ENCODE measurements around the gene BBS4. TPM values are rescaled to one million over a fixed set of nuclear protein-coding genes. Genes with fewer than 3 reads are reported as not detected.
A peak's percentile ranks its signal among the peaks of the same experiment; 100 is the strongest.

BBS4 gene
- total and polyA plus RNA-seq, 4 donors = 13.0 to 65.3 (median 19.5) TPM

GRCh38 chr15:72751751-72752455, 65.9 kb downstream of the BBS4 start:
- TF ChIP-seq CTCF (IDR thresholded peaks at IDR 0.05; ENCODE audit: control extremely low read depth, extremely low read depth) = no peak
- no peak overlapping the region for H3K27ac ChIP-seq (ENCODE audit: low read depth in 1 of 2, low read length in 1 of 2)
- no peaks in the 10 kb centered on the region for H3K27me3 ChIP-seq (ENCODE audit: control insufficient read depth in 3 of 3, insufficient read depth in 3 of 3, low read length in 2 of 3)
- H3K36me3 ChIP-seq (ENCODE audit: control insufficient read depth in 4 of 4, insufficient read depth in 4 of 4, low read length in 4 of 4) = peaks cover 28 to 41% (median 33%) of the 10 kb centered on the region in 4 donors
- H3K9me3 ChIP-seq (ENCODE audit: control insufficient read depth in 4 of 4, insufficient read depth in 3 of 4, low read length in 3 of 4) = no peaks in the 10 kb centered on the region
- no peaks in the 10 kb centered on the region for H3K4me1 ChIP-seq (ENCODE audit: control insufficient read depth in 5 of 5, insufficient read depth in 5 of 5, low read length in 5 of 5)
- ATAC-seq (ENCODE audit: insufficient read depth, low FRiP score) (no peak), DNase-seq (peak in 1 of 3 donors; percentile 1)
- 35 to 65% methylated on average over 9 of the region's 9 CpGs for WGBS, 2 donors
- no peak overlapping the region for H3K4me3 ChIP-seq
- no peak overlapping the region for H3K9ac ChIP-seq (ENCODE audit: insufficient read depth in 1 of 2, low read length in 2 of 2)

GRCh38 chr15:72754096-72754495, 68.1 kb downstream of the BBS4 start:
- Histone ChIP-seq H3K27ac (ENCODE audit: low read depth in 1 of 2, low read length in 1 of 2) (no peak overlapping the region), H3K4me1 (ENCODE audit: control insufficient read depth in 5 of 5, insufficient read depth in 5 of 5, low read length in 5 of 5) (no peaks in the 10 kb centered on the region), H3K36me3 (ENCODE audit: control insufficient read depth in 4 of 4, insufficient read depth in 4 of 4, low read length in 4 of 4) (peaks cover 30 to 53% (median 40%) of the 10 kb centered on the region in 4 donors), H3K9ac (ENCODE audit: insufficient read depth in 1 of 2, low read length in 2 of 2) (no peak overlapping the region), H3K27me3 (ENCODE audit: control insufficient read depth in 3 of 3, insufficient read depth in 3 of 3, low read length in 2 of 3) (no peaks in the 10 kb centered on the region), H3K4me3 (no peak overlapping the region), H3K9me3 (ENCODE audit: control insufficient read depth in 4 of 4, insufficient read depth in 3 of 4, low read length in 3 of 4) (no peaks in the 10 kb centered on the region)
- no peak for TF ChIP-seq CTCF (IDR thresholded peaks at IDR 0.05; ENCODE audit: control extremely low read depth, extremely low read depth)
- no peak for ATAC-seq (ENCODE audit: insufficient read depth, low FRiP score)
- no peak for DNase-seq
- WGBS, 2 donors = 94 to 95% methylated on average over 6 of the region's 6 CpGs

- TF ChIP-seq CTCF (IDR thresholded peaks at IDR 0.05; ENCODE audit: control extremely low read depth, extremely low read depth) = no peak
- H3K9me3 ChIP-seq (ENCODE audit: control insufficient read depth in 4 of 4, insufficient read depth in 3 of 4, low read length in 3 of 4) = no peaks in the 10 kb centered on the region
- peaks cover 23 to 48% (median 33%) of the 10 kb centered on the region in 4 donors for H3K36me3 ChIP-seq (ENCODE audit: control insufficient read depth in 4 of 4, insufficient read depth in 4 of 4, low read length in 4 of 4)
- no peaks in the 10 kb centered on the region for H3K4me1 ChIP-seq (ENCODE audit: control insufficient read depth in 5 of 5, insufficient read depth in 5 of 5, low read length in 5 of 5)
- 80 to 83% methylated on average over 3 of the region's 3 CpGs for WGBS, 2 donors
- no peak overlapping the region for H3K27ac ChIP-seq (ENCODE audit: low read depth in 1 of 2, low read length in 1 of 2)
- no peak overlapping the region for H3K4me3 ChIP-seq
- H3K9ac ChIP-seq (ENCODE audit: insufficient read depth in 1 of 2, low read length in 2 of 2) = no peak overlapping the region
- ATAC-seq (ENCODE audit: insufficient read depth, low FRiP score) (no peak), DNase-seq (no peak)
- no peaks in the 10 kb centered on the region for H3K27me3 ChIP-seq (ENCODE audit: control insufficient read depth in 3 of 3, insufficient read depth in 3 of 3, low read length in 2 of 3)
These were observed 72.2 kb downstream of the BBS4 start for GRCh38 chr15:72758182-72758581.
